Cerebellar cortex (tissue), 1 donor: ENCODE measurements around the gene ITM2B.

ENCODE experiments used
- DNase-seq: peaks from one replicate; pipeline ENCODE4 v3.0.0-alpha.2; 2015; ENCODE audit warnings: low spot score

ITM2B gene

GRCh38 chr13:48311223-48311622 is 78.2 kb downstream of the ITM2B start:
- DNase-seq, result no peak

- no peak for DNase-seq
Observed at GRCh38 chr13:48315969-48316650, 83.1 kb downstream of the ITM2B start.

- DNase-seq, result no peak
Observed at GRCh38 chr13:48316826-48317510, 84.0 kb downstream of the ITM2B start.

GRCh38 chr13:48317511-48318376 is 84.7 kb downstream of the ITM2B start:
- DNase-seq, result no peak

GRCh38 chr13:48318377-48318811 is 85.4 kb downstream of the ITM2B start:
- DNase-seq, result no peak

GRCh38 chr13:48318821-48319511 is 86.0 kb downstream of the ITM2B start:
- DNase-seq, result no peak
